Kidney epithelial cell (primary cell): ENCODE data around the gene TCERG1. TPM values are rescaled to one million over a fixed set of nuclear protein-coding genes. Genes with fewer than 3 reads are reported as not detected.
A peak's percentile ranks its signal among the peaks of the same experiment; 100 is the strongest.

Experiments used
- DNase-seq: peaks from one replicate; pipeline ENCODE4 v3.0.0-alpha.2; 2010; ENCODE audit warnings: low read depth
- H3K27me3 ChIP-seq: 2 replicates; pipeline ENCODE4 v1.6.0; 2011; ENCODE audit warnings: low read length; ENCODE audit not compliant: control insufficient read depth, insufficient read depth
- H3K36me3 ChIP-seq: 2 replicates; pipeline ENCODE4 v1.5.1; 2011; ENCODE audit warnings: low read length; ENCODE audit not compliant: control insufficient read depth, insufficient read depth
- H3K4me3 ChIP-seq: 2 replicates; pipeline ENCODE4 v1.5.1; 2011; ENCODE audit warnings: low read depth, mild to moderate bottlenecking, control low read depth, low read length
- CTCF ChIP-seq: IDR thresholded peaks from 2 replicates; pipeline ENCODE4 v1.5.1; 2011; ENCODE audit warnings: mild to moderate bottlenecking, moderate library complexity, low read length, control low read depth, inconsistent platforms; ENCODE audit not compliant: insufficient read depth, poor library complexity, severe bottlenecking
- total RNA-seq: library from RNA; depleted of rRNA; stranded (reverse); fragments of >200 nt; gene quantifications from 2 replicates; pipeline ENCODE4 v1.2.3, GENCODE V29; 2015

The TCERG1 gene
- total RNA-seq, 1 donor from 2014 or later: 50.1 TPM

- no peak overlapping the region for H3K4me3 ChIP-seq
These were observed 20.1 kb upstream of the TCERG1 start for GRCh38 chr5:146426853-146427618.

GRCh38 chr5:146427619-146427997 is 19.5 kb upstream of the TCERG1 start:
- H3K4me3 ChIP-seq: no peak overlapping the region
- TF ChIP-seq CTCF: no peak
- H3K36me3 ChIP-seq: no peaks in the 10 kb centered on the region
- DNase-seq: no peak
- peaks cover 10% of the 10 kb centered on the region for H3K27me3 ChIP-seq

More at GRCh38 chr5:146426853-146427618, 20.1 kb upstream of the TCERG1 start:
- H3K36me3 ChIP-seq: no peaks in the 10 kb centered on the region
- no peak for DNase-seq
- TF ChIP-seq CTCF: peak; percentile 40
- peaks cover 10% of the 10 kb centered on the region for H3K27me3 ChIP-seq

- TF ChIP-seq CTCF: no peak
- DNase-seq: no peak
- Histone ChIP-seq H3K36me3 (no peaks in the 10 kb centered on the region), H3K27me3 (peaks cover 10% of the 10 kb centered on the region), H3K4me3 (no peak overlapping the region)
These were observed 18.5 kb upstream of the TCERG1 start for GRCh38 chr5:146428658-146429057.

- Histone ChIP-seq H3K4me3 (no peak overlapping the region), H3K27me3 (no peaks in the 10 kb centered on the region), H3K36me3 (no peaks in the 10 kb centered on the region)
- no peak for TF ChIP-seq CTCF
- no peak for DNase-seq
These were observed 6.8 kb upstream of the TCERG1 start for GRCh38 chr5:146440353-146440752.

- TF ChIP-seq CTCF: no peak
- no peak for DNase-seq
- Histone ChIP-seq H3K27me3 (no peaks in the 10 kb centered on the region), H3K4me3 (no peak overlapping the region), H3K36me3 (no peaks in the 10 kb centered on the region)
These were observed 6.2 kb upstream of the TCERG1 start for GRCh38 chr5:146440870-146441495.
